KOPT-K1 (cell line): ENCODE measurements around the gene ST7L.

Source experiments
- H3K27ac ChIP-seq: fragments of 200-600 bp; sonication (generic); 2 replicates; pipeline ENCODE4 v1.5.1; 2016; ENCODE audit warnings: antibody characterized with exemption, mild to moderate bottlenecking, low read depth, low read length; ENCODE audit not compliant: poor library complexity, severe bottlenecking
- H3K36me3 ChIP-seq: fragments of 200-600 bp; sonication (generic); 2 replicates; pipeline ENCODE4 v1.5.1; 2017; ENCODE audit warnings: antibody characterized with exemption, mild to moderate bottlenecking, low read length, moderate library complexity; ENCODE audit not compliant: insufficient read depth
- H3K9me3 ChIP-seq: fragments of 200-600 bp; sonication (generic); 2 replicates; pipeline ENCODE4 v1.5.1; 2017; ENCODE audit warnings: antibody characterized with exemption, low read length, mild to moderate bottlenecking; ENCODE audit not compliant: insufficient read depth, poor library complexity, severe bottlenecking

The ST7L gene

GRCh38 chr1:112478314-112478713, 140.6 kb downstream of the ST7L start:
- Histone ChIP-seq H3K9me3 (peaks cover 31% of the 10 kb centered on the region), H3K27ac (no peak overlapping the region), H3K36me3 (no peaks in the 10 kb centered on the region)

- Histone ChIP-seq H3K9me3 (peaks cover 31% of the 10 kb centered on the region), H3K27ac (no peak overlapping the region), H3K36me3 (no peaks in the 10 kb centered on the region)
These were observed 141.4 kb downstream of the ST7L start for GRCh38 chr1:112477550-112477949.
